ENCODE measurements around the gene ATP6V1G1.
A peak's percentile ranks its signal among the peaks of the same experiment; 100 is the strongest.

Gene ATP6V1G1

GRCh38 chr9:114588210-114588609, 641 bp downstream of the ATP6V1G1 start:
- no peaks in the 10 kb centered on the region for H3K4me1 ChIP-seq
- no peak for DNase-seq
- peaks cover 16% of the 10 kb centered on the region for H3K36me3 ChIP-seq
- TF ChIP-seq, protein P1, sequence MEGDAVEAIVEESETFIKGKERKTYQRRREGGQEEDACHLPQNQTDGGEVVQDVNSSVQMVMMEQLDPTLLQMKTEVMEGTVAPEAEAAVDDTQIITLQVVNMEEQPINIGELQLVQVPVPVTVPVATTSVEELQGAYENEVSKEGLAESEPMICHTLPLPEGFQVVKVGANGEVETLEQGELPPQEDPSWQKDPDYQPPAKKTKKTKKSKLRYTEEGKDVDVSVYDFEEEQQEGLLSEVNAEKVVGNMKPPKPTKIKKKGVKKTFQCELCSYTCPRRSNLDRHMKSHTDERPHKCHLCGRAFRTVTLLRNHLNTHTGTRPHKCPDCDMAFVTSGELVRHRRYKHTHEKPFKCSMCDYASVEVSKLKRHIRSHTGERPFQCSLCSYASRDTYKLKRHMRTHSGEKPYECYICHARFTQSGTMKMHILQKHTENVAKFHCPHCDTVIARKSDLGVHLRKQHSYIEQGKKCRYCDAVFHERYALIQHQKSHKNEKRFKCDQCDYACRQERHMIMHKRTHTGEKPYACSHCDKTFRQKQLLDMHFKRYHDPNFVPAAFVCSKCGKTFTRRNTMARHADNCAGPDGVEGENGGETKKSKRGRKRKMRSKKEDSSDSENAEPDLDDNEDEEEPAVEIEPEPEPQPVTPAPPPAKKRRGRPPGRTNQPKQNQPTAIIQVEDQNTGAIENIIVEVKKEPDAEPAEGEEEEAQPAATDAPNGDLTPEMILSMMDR (IDR thresholded peaks at IDR 0.05; ENCODE audit: low read depth, low read length), result no peak
- no peaks in the 10 kb centered on the region for H3K9me3 ChIP-seq
- H3K27me3 ChIP-seq, result peaks cover 14% of the 10 kb centered on the region
- H3K4me3 ChIP-seq (ENCODE audit: low read depth, low read length), result peak overlapping the region; percentile 99

- Histone ChIP-seq H3K27me3 (peaks cover 10% of the 10 kb centered on the region), H3K36me3 (peaks cover 23% of the 10 kb centered on the region), H3K4me1 (no peaks in the 10 kb centered on the region), H3K4me3 (ENCODE audit: low read depth, low read length) (peak overlapping the region; percentile 99), H3K9me3 (no peaks in the 10 kb centered on the region)
- TF ChIP-seq, protein P1 (IDR thresholded peaks at IDR 0.05; ENCODE audit: low read depth, low read length), result no peak
- no peak for DNase-seq
Measured at GRCh38 chr9:114588651-114589526, 1.3 kb downstream of the ATP6V1G1 start.

GRCh38 chr9:114590328-114590727, 2.8 kb downstream of the ATP6V1G1 start:
- DNase-seq, result no peak
- no peaks in the 10 kb centered on the region for H3K9me3 ChIP-seq
- H3K4me3 ChIP-seq (ENCODE audit: low read depth, low read length), result no peak overlapping the region
- no peaks in the 10 kb centered on the region for H3K27me3 ChIP-seq
- TF ChIP-seq, protein P1 (IDR thresholded peaks at IDR 0.05; ENCODE audit: low read depth, low read length), result no peak
- peaks cover 33% of the 10 kb centered on the region for H3K36me3 ChIP-seq
- H3K4me1 ChIP-seq, result no peaks in the 10 kb centered on the region

GRCh38 chr9:114591291-114591787, 3.8 kb downstream of the ATP6V1G1 start:
- no peaks in the 10 kb centered on the region for H3K4me1 ChIP-seq
- no peaks in the 10 kb centered on the region for H3K9me3 ChIP-seq
- TF ChIP-seq, protein P1 (IDR thresholded peaks at IDR 0.05; ENCODE audit: low read depth, low read length), result no peak
- H3K4me3 ChIP-seq (ENCODE audit: low read depth, low read length), result no peak overlapping the region
- no peaks in the 10 kb centered on the region for H3K27me3 ChIP-seq
- H3K36me3 ChIP-seq, result peaks cover 37% of the 10 kb centered on the region
- no peak for DNase-seq

DNA sequence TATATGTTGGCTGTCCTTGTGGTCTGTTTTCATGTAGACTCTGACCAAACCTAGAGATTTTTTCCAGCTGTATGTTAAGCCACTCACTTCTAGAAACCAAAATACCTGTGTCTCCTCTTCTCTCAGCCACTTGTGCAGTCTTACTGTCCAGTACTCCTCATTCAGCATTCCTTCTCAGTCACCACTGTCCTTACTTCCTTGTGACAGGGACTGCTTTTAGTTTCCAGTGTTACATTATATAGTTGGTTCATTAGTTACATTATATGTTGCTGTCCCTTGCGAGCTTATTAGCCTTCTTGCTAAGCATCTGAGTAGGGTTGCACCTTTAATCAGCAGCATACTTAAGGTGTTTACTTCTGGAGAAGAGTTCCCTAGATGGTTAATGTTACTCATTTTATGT, 4.3 kb downstream of the ATP6V1G1 start:
- peaks cover 37% of the 10 kb centered on the region for H3K36me3 ChIP-seq
- DNase-seq, result no peak
- TF ChIP-seq, protein P1 (IDR thresholded peaks at IDR 0.05; ENCODE audit: low read depth, low read length), result no peak
- H3K4me1 ChIP-seq, result no peaks in the 10 kb centered on the region
- H3K4me3 ChIP-seq (ENCODE audit: low read depth, low read length), result no peak overlapping the region
- no peaks in the 10 kb centered on the region for H3K9me3 ChIP-seq
- H3K27me3 ChIP-seq, result no peaks in the 10 kb centered on the region

- H3K4me3 ChIP-seq (ENCODE audit: low read depth, low read length), result no peak overlapping the region
- H3K4me1 ChIP-seq, result no peaks in the 10 kb centered on the region
- peaks cover 40% of the 10 kb centered on the region for H3K36me3 ChIP-seq
- no peaks in the 10 kb centered on the region for H3K9me3 ChIP-seq
- no peak for DNase-seq
- H3K27me3 ChIP-seq, result no peaks in the 10 kb centered on the region
- TF ChIP-seq, protein P1 (IDR thresholded peaks at IDR 0.05; ENCODE audit: low read depth, low read length), result no peak
Measured at GRCh38 chr9:114592356-114592755, 4.8 kb downstream of the ATP6V1G1 start.

Measured in BE2C (cell line).